H54 (cell line): ENCODE results near the gene KRTAP9-7.
"Not testable (repeated sequence)": the region's sequence is repeated elsewhere in the genome, so short reads cannot be mapped to it uniquely, and the experiment has no call there.

Experiments
- DNase-seq: peaks from one replicate; pipeline ENCODE4 v3.0.0; 2011; ENCODE audit warnings: low spot score, mixed read lengths; ENCODE audit not compliant: insufficient read length
- FAIRE-seq: peaks from 3 replicates; lab custom pipeline; 2011; peaks lifted over from hg19 to GRCh38; lab: Jason Lieb, UNC
- POLR2A ChIP-seq: IDR thresholded peaks from 2 replicates; pipeline ENCODE4 v1.6.1; 2011; ENCODE audit warnings: low read depth, mild to moderate bottlenecking, low read length

Gene KRTAP9-7

DNA sequence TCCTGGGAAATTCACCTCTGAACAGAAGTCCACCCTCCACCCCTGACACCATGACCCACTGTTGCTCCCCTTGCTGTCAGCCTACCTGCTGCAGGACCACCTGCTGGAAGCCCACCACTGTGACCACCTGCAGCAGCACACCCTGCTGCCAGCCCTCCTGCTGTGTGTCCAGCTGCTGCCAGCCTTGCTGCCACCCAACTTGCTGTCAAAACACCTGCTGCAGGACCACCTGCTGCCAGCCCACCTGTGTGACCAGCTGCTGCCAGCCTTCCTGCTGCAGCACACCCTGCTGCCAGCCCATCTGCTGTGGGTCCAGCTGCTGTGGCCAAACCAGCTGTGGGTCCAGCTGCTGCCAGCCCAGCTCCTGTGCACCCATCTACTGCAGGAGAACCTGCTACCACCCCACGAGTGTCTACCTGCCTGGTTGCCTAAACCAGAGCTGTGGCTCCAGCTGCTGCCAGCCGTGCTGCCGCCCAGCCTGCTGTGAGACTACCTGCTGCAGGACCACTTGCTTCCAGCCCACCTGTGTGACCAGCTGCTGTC is at the start of gene KRTAP9-7:
Gene KRTAP9-7 (plus strand): TSS at position 51 of the 543 bp plus-strand sequence. CDS start 0 bp downstream, at position 51.
- DNase-seq, FAIRE-seq: not testable (repeated sequence)

GRCh38 chr17:41226051-41226450 is 49.4 kb upstream of the KRTAP9-7 start:
- DNase-seq (no peak), FAIRE-seq (no peak)
- no peak for TF ChIP-seq POLR2A

- FAIRE-seq, DNase-seq: not testable (repeated sequence)
These were observed 48.9 kb upstream of the KRTAP9-7 start, which contains the start of gene KRTAP9-2 for GRCh38 chr17:41226598-41227095. Gene KRTAP9-2, plus strand, starts transcription at chr17:41226648. Its CDS starts 7 bp downstream, at chr17:41226655.

- TF ChIP-seq POLR2A: no peak
- FAIRE-seq (no peak), DNase-seq (no peak)
These were observed 45.4 kb upstream of the KRTAP9-7 start for GRCh38 chr17:41230094-41230493.

GRCh38 chr17:41231731-41232130 is 43.8 kb upstream of the KRTAP9-7 start:
- FAIRE-seq (no peak), DNase-seq (no peak)
- TF ChIP-seq POLR2A: no peak

- not testable (repeated sequence) for DNase-seq, FAIRE-seq
These were observed 42.9 kb upstream of the KRTAP9-7 start, which contains the start of gene KRTAP9-3 for GRCh38 chr17:41232399-41233105. Gene KRTAP9-3, plus strand, starts transcription at chr17:41232449. Its CDS starts 53 bp downstream, at chr17:41232502.

DNA sequence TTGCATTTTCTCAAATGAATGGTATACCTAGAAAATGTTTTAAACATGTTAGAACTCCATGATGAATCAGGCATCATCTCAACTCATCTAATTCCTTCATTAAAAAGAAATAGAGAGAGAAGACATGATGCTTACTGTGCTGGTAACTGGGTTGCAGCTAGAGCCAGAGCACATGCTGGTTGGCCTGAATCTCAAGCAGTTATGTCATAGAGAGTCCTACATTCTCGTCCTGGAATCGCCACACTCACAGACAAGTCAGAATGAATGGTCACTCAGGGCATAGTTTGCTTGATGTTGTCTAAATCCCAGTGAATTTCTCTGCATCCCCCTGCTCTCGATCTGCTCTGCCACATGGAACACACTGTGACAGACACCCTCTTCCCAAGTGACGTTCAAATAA is 38.4 kb upstream of the KRTAP9-7 start:
- not testable (repeated sequence) for DNase-seq, FAIRE-seq

- FAIRE-seq, DNase-seq: not testable (repeated sequence)
These were observed 37.5 kb upstream of the KRTAP9-7 start, which contains the start of gene KRTAP9-8 for GRCh38 chr17:41237949-41238437. Gene KRTAP9-8, plus strand, starts transcription at chr17:41237999. Its CDS starts 53 bp downstream, at chr17:41238052.

GRCh38 chr17:41246995-41247787 is 28.3 kb upstream of the KRTAP9-7 start:
- not testable (repeated sequence) for FAIRE-seq

GRCh38 chr17:41249637-41250240 is 25.8 kb upstream of the KRTAP9-7 start, which contains the start of gene KRTAP9-4:
Gene KRTAP9-4, plus strand, starts transcription at chr17:41249687. Its CDS starts 34 bp downstream, at chr17:41249721.
- not testable (repeated sequence) for DNase-seq

More at GRCh38 chr17:41246995-41247787, 28.3 kb upstream of the KRTAP9-7 start:
- DNase-seq: not testable (repeated sequence)

GRCh38 chr17:41251261-41251660 is 24.2 kb upstream of the KRTAP9-7 start:
- TF ChIP-seq POLR2A: no peak
- no peak for FAIRE-seq
- DNase-seq: no peak

More at GRCh38 chr17:41249637-41250240, 25.8 kb upstream of the KRTAP9-7 start, which contains the start of gene KRTAP9-4:
- FAIRE-seq: not testable (repeated sequence)

- FAIRE-seq (no peak), DNase-seq (no peak)
- TF ChIP-seq POLR2A: no peak
These were observed 20.6 kb upstream of the KRTAP9-7 start for GRCh38 chr17:41254861-41255260.

- FAIRE-seq: not testable (repeated sequence)
These were observed 19.9 kb upstream of the KRTAP9-7 start, which contains the start of gene KRTAP9-9 for GRCh38 chr17:41255381-41256290. Gene KRTAP9-9, plus strand, starts transcription at chr17:41255384.

More at GRCh38 chr17:41255381-41256290, 19.9 kb upstream of the KRTAP9-7 start, which contains the start of gene KRTAP9-9:
- DNase-seq: not testable (repeated sequence)
